Activated gamma-delta T cell treated with Interleukin-2 at 50 U/mL for 16 hours (primary cell): Measurements from ENCODE around the gene BID.

ENCODE experiments used
- DNase-seq: peaks from one replicate; pipeline ENCODE4 v3.0.0-alpha.2; 2020

Gene BID

GRCh38 chr22:17732251-17732854 lies 41.9 kb downstream of the BID start:
- no peak for DNase-seq

- no peak for DNase-seq
Observed at GRCh38 chr22:17729561-17729960, 44.7 kb downstream of the BID start.

GRCh38 chr22:17728786-17729185 lies 45.5 kb downstream of the BID start:
- no peak for DNase-seq

GRCh38 chr22:17726928-17727897 lies 47.1 kb downstream of the BID start:
- no peak for DNase-seq

GRCh38 chr22:17726006-17726927 lies 48.0 kb downstream of the BID start:
- DNase-seq: no peak

GRCh38 chr22:17725500-17725796 lies 48.8 kb downstream of the BID start:
- DNase-seq: no peak

GRCh38 chr22:17724678-17725499 lies 49.4 kb downstream of the BID start:
- DNase-seq: no peak

GRCh38 chr22:17724241-17724640 lies 50.0 kb downstream of the BID start:
- no peak for DNase-seq

GRCh38 chr22:17719911-17720310 lies 54.4 kb downstream of the BID start:
- DNase-seq: no peak

GRCh38 chr22:17717708-17718107 lies 56.6 kb downstream of the BID start:
- DNase-seq: no peak

GRCh38 chr22:17716529-17716928 lies 57.7 kb downstream of the BID start:
- no peak for DNase-seq

- no peak for DNase-seq
Observed at GRCh38 chr22:17712441-17712840, 61.8 kb downstream of the BID start.

- no peak for DNase-seq
Observed at GRCh38 chr22:17710023-17710422, 64.2 kb downstream of the BID start.

GRCh38 chr22:17707526-17707925 lies 66.7 kb downstream of the BID start:
- DNase-seq: no peak

- DNase-seq: no peak
Observed at GRCh38 chr22:17706947-17707346, 67.3 kb downstream of the BID start.

GRCh38 chr22:17705951-17706900 lies 68.0 kb downstream of the BID start:
- DNase-seq: peak; percentile 5

GRCh38 chr22:17705546-17705945 lies 68.7 kb downstream of the BID start:
- no peak for DNase-seq

- no peak for DNase-seq
Observed at GRCh38 chr22:17703811-17704210, 70.5 kb downstream of the BID start.

- no peak for DNase-seq
Observed at GRCh38 chr22:17700778-17701177, 73.5 kb downstream of the BID start.

GRCh38 chr22:17699696-17700340 lies 74.5 kb downstream of the BID start:
- no peak for DNase-seq

- DNase-seq: no peak
Observed at GRCh38 chr22:17698948-17699347, 75.3 kb downstream of the BID start.
